Ovary (tissue), 9 donors: ENCODE measurements around the gene BRS3. TPM values are rescaled to one million over a fixed set of nuclear protein-coding genes. Genes with fewer than 3 reads are reported as not detected.

Source experiments
- DNase-seq, 5 donors: peaks; one replicate each; pipeline ENCODE4 v3.0.0-alpha.2; 2019 to 2020
- H3K27ac ChIP-seq, 2 donors: fragments of 200-600 bp; one replicate each; pipeline versions ENCODE4 v1.5.1 to v1.8.0; 2019 to 2022
- H3K27me3 ChIP-seq: fragments of 200-600 bp; one replicate; pipeline ENCODE4 v1.8.0; 2022
- H3K36me3 ChIP-seq: fragments of 200-600 bp; sonication (generic); one replicate; pipeline ENCODE4 v1.5.1; 2019
- H3K4me1 ChIP-seq: one replicate; pipeline ENCODE4 v1.8.1; 2013; ENCODE audit warnings: mild to moderate bottlenecking, moderate library complexity; ENCODE audit not compliant: insufficient read depth
- H3K4me3 ChIP-seq: fragments of 200-600 bp; sonication (generic); one replicate; pipeline ENCODE4 v1.5.1; 2017
- H3K9me3 ChIP-seq, 2 donors: fragments of 200-600 bp in 1 of 2; sonication (generic) in 1 of 2; one replicate each; pipeline versions ENCODE4 v1.5.1 to v1.8.1; 2013 to 2019; ENCODE audit warnings: mild to moderate bottlenecking in 1 of 2, moderate library complexity in 1 of 2
- EP300 ChIP-seq: sonication (generic); formaldehyde crosslinking; IDR thresholded peaks from one replicate; pipeline ENCODE4 v1.6.1; 2017; ENCODE audit warnings: antibody characterized with exemption
- POLR2A ChIP-seq: fragments of 450-650 bp; IDR thresholded peaks from one replicate; pipeline ENCODE4 v1.6.1; 2017; ENCODE audit warnings: antibody characterized with exemption, mild to moderate bottlenecking, moderate library complexity
- WGBS, 3 donors: extraction: QIAGEN DNeasy Blood & Tissue Kit in 1 of 3; methylation state at CpG; one replicate each; pipeline versions ENCODE4 v1.1.5 to v1.1.7; 2013 to 2017; 5-methylcytosine and 5-hydroxymethylcytosine counted together
- intact Hi-C, 4 donors: fragments of 100-400 bp; cut with DNase I; formaldehyde crosslinking; loops; one replicate each; pipeline versions ENCODE4 v1.11.0 to v1.15.1; 2022 to 2023
- polyA plus RNA-seq, 2 donors: library from polyadenylated mRNA; stranded (reverse); fragments of 200-250 nt in 1 of 2; fragments of 350-450 nt in 1 of 2; fragmentation: Illumina TruSeq in 1 of 2; extraction: RNeasy Lipid Tissue Mini Kit (QIAGEN cat#74804) in 1 of 2; gene quantifications; one replicate each; pipeline ENCODE4 v1.2.3, GENCODE V29; 2013 to 2014
- total RNA-seq, 7 donors: library from RNA; depleted of rRNA in 2 of 7; stranded (reverse); fragments of >200 nt in 2 of 7; fragmentation: NEBNext Ultra II Directional in 3 of 7; extraction: Animal tissue kit (Norgen Biotek cat#: 25700) in 3 of 7; gene quantifications; one replicate each; pipeline versions ENCODE4 v1.1.0 to v1.2.4, GENCODE V29; 2016 to 2023
- TF ChIP-seq, protein P1 (sequence below), 3 donors: fragments of 450-650 bp in 2 of 3; fragments of 200-600 bp in 1 of 3; IDR thresholded peaks; one replicate each; pipeline versions ENCODE4 v1.5.1 to v1.8.0; 2016 to 2022; ENCODE audit warnings: antibody characterized with exemption in 3 of 3, mild to moderate bottlenecking in 1 of 3
- donor health status: DM: no; HTN: no; CAD: no; lungs with moderate emphysema.
- donor health status: DM: no; HTN: no; CAD: no.
- donor health status: Bipolar disorder and iron deficiency.
- donor health status: DM: yes; HTN: yes; CAD: no.
- donor health status: DM: no; HTN: no; CAD: no.
- donor health status: DM: yes; HTN: yes; CAD: no.

BRS3 gene
- total and polyA plus RNA-seq, 9 donors: 0.21 to 2.8 (median 0.98) TPM

DNA sequence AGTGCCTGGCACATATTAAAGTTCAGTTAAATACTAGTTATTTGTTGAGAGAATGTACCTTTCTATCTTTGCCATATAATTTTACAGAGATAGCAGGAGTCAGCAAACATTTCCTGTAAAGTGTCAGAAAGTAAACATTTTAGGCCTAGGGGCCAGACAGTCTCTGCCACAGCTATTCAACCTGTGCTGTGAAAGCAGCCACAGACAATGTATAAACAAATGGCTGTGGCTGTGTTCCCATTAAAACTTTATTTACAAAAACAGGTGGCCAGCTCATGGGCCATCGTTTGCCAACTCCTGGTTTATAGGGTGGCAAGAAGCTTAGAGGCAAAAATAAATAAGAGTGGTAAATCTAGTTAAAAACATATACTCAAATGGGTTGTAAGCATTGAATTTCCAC, 34.0 kb upstream of the BRS3 start:
- no peaks in the 10 kb centered on the region for H3K27me3 ChIP-seq
- WGBS, 3 donors: 31 to 44% (median 33%) methylated on average over 1 of the region's 1 CpG
- intact Hi-C loops: no loop called here
- no peak for TF ChIP-seq EP300
- TF ChIP-seq POLR2A: no peak
- TF ChIP-seq, protein P1, sequence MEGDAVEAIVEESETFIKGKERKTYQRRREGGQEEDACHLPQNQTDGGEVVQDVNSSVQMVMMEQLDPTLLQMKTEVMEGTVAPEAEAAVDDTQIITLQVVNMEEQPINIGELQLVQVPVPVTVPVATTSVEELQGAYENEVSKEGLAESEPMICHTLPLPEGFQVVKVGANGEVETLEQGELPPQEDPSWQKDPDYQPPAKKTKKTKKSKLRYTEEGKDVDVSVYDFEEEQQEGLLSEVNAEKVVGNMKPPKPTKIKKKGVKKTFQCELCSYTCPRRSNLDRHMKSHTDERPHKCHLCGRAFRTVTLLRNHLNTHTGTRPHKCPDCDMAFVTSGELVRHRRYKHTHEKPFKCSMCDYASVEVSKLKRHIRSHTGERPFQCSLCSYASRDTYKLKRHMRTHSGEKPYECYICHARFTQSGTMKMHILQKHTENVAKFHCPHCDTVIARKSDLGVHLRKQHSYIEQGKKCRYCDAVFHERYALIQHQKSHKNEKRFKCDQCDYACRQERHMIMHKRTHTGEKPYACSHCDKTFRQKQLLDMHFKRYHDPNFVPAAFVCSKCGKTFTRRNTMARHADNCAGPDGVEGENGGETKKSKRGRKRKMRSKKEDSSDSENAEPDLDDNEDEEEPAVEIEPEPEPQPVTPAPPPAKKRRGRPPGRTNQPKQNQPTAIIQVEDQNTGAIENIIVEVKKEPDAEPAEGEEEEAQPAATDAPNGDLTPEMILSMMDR (IDR thresholded peaks at IDR 0.05): no peak
- no peak for DNase-seq
- no peaks in the 10 kb centered on the region for H3K9me3 ChIP-seq
- no peak overlapping the region for H3K4me3 ChIP-seq
- H3K27ac ChIP-seq: no peak overlapping the region
- no peaks in the 10 kb centered on the region for H3K4me1 ChIP-seq
- H3K36me3 ChIP-seq: no peaks in the 10 kb centered on the region

DNA sequence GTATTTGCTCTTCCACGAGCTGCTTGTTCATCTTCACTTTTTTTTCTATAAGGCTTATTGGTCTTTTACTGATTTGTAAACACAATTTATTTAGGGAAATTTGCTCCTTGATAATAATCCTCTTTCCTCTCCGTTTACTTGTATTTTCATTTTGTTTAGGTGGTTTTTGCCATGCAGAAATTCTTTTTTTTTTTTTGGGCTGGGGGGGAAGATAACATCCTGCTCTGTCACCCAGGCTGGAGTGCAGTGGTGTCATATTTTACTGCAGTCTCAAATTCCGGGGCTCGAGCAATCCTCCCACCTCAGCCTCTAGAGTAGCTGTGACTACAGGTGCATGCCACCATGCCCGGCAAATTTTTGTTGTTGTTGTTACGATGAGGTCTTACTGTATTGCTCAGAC, 31.6 kb upstream of the BRS3 start:
- TF ChIP-seq, protein P1 (IDR thresholded peaks at IDR 0.05): no peak
- TF ChIP-seq POLR2A (no peak), EP300 (no peak)
- no peaks in the 10 kb centered on the region for H3K27me3 ChIP-seq
- H3K27ac ChIP-seq: no peak overlapping the region
- 61 to 73% (median 64%) methylated on average over 6 of the region's 6 CpGs for WGBS, 3 donors
- H3K4me1 ChIP-seq: no peaks in the 10 kb centered on the region
- no peak overlapping the region for H3K4me3 ChIP-seq
- H3K36me3 ChIP-seq: no peaks in the 10 kb centered on the region
- H3K9me3 ChIP-seq: no peaks in the 10 kb centered on the region
- DNase-seq: no peak
- intact Hi-C loops: no loop called here

DNA sequence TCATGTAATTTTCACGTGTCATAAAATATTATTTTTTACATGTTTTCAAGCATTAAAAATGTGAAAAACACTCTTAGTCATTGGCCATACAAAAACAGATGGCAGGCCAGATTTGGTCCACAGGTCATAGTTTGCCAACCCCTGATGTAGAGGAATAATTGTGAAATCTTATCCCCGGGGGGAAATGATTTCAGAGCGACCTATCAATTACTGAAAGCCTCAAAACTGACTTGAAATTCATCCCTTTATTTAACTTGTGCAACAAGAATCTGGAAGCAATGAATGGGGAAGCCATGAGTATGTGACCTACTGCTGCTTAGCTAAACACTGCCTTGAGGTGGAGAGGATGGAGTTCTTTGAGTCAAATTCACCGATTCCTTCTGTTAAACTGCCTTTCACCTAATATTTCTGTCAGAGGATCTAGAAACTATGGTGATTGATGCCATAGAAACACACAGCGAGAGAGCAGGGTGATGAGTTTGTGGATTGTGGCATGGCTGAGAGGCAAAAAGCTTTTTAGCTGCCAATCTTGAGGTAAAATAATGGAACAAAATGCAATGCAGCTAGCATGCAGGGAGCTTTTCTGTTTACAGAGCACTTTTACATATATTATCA, 30.3 kb upstream of the BRS3 start:
- intact Hi-C loops: no loop called here

DNA sequence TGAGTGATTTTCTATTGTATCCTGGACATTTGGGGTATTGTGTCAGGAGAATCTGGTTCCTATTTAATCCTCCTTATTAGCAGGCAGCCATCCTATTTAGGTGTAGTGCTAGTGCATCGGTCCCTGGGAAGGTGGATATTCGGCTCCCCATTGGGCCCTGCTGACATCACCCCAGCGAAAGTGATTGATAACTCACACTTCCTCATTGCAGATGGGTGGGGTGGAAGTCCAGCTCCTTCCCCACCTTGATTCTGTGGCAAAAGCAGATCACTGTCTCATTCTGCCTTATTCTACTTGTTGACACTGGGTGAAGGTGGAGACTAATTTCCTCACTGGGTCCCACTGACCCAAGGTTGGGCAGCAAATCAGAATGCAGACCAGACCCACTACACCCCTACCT, 23.2 kb upstream of the BRS3 start:
- intact Hi-C loops: no loop called here
- H3K36me3 ChIP-seq: no peaks in the 10 kb centered on the region
- no peak for DNase-seq
- no peak overlapping the region for H3K27ac ChIP-seq
- no peak overlapping the region for H3K4me3 ChIP-seq
- H3K9me3 ChIP-seq: no peaks in the 10 kb centered on the region
- no peaks in the 10 kb centered on the region for H3K4me1 ChIP-seq
- H3K27me3 ChIP-seq: no peaks in the 10 kb centered on the region
- WGBS, 3 donors: 56 to 89% (median 72%) methylated on average over 3 of the region's 3 CpGs
- no peak for TF ChIP-seq POLR2A
- no peak for TF ChIP-seq EP300

More for the DNA sequence above, 30.3 kb upstream of the BRS3 start:
- Histone ChIP-seq H3K4me1 (no peaks in the 10 kb centered on the region), H3K27me3 (no peaks in the 10 kb centered on the region), H3K4me3 (no peak overlapping the region), H3K9me3 (no peaks in the 10 kb centered on the region), H3K27ac (no peak overlapping the region), H3K36me3 (no peaks in the 10 kb centered on the region)
- DNase-seq: no peak
- TF ChIP-seq, protein P1 (IDR thresholded peaks at IDR 0.05): no peak
- TF ChIP-seq EP300 (no peak), POLR2A (no peak)
- WGBS, 3 donors: 41 to 62% (median 49%) methylated on average over 5 of the region's 5 CpGs

DNA sequence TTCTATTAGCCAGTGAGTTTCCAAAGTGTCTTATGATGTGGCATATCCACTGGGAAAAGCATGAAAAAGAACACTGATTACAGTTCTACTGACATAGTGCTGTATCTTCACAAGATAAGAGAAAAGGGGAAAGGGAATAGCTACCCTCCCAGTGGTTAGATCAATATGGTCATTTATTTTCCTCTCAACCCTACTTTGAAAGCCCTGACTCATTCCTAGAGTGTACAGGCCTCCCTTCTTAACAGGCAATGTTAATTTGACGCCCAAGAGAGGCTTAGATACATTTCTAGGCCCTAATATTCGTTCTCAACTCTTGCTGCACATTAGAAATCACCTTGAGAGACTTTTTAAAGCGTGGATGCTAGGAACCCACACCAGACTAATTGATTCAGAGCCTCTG, 20.4 kb upstream of the BRS3 start:
- H3K36me3 ChIP-seq: no peaks in the 10 kb centered on the region
- no peaks in the 10 kb centered on the region for H3K4me1 ChIP-seq
- no peaks in the 10 kb centered on the region for H3K9me3 ChIP-seq
- intact Hi-C loops: no loop called here
- H3K27ac ChIP-seq: no peak overlapping the region
- no peak overlapping the region for H3K4me3 ChIP-seq
- no peak for TF ChIP-seq EP300
- no peak for TF ChIP-seq POLR2A
- TF ChIP-seq, protein P1 (IDR thresholded peaks at IDR 0.05): no peak
- WGBS, 3 donors: 36 to 52% (median 50%) methylated on average over 3 of the region's 3 CpGs
- DNase-seq: no peak
- H3K27me3 ChIP-seq: no peaks in the 10 kb centered on the region
